ENCODE measurements around the gene PTGES2. TPM values are rescaled to one million over a fixed set of nuclear protein-coding genes. Genes with fewer than 3 reads are reported as not detected.

PTGES2 gene
- total and polyA plus RNA-seq, 9 of the 15 experiments (the other 6 are each of a cell fraction or from before 2014, with no cell fraction given): 2.4 to 196 (median 90.1) TPM

- H3K79me2 ChIP-seq (ENCODE audit: control insufficient read depth, insufficient read depth, low read length): peaks cover 89% of the 10 kb centered on the region
- in situ Hi-C loops (cut with MboI) (no loop called here), intact Hi-C loops (cut with micrococcal nuclease) (no loop called here)
- peak in 1 of 4 experiments; percentile 56 for DNase-seq (ENCODE audit: extremely low read depth in 1 of 4, low spot score in 3 of 4)
- H4K20me1 ChIP-seq (replicated peaks; ENCODE audit: control insufficient read depth, insufficient read depth, low read length): peaks cover 11% of the 10 kb centered on the region; the same call in 1 of the 2 replicates
- peak overlapping the region; percentile 59 for H3K27ac ChIP-seq (ENCODE audit: extremely low read depth, low read depth, low read length)
- no peak overlapping the region for H3K4me3 ChIP-seq
- peak overlapping the region; percentile 23 to 34; a peak in 3 of 4 replicates for H3K9ac ChIP-seq (ENCODE audit: insufficient read depth in 1 of 2, low read depth in 2 of 2, low read length in 2 of 2)
- ChIA-PET POLR2A (interaction anchor here (0.6 to 2.5 kb wide), 8 partner anchors 9 to 598 kb away, joined by 3 to 8 read pairs (median 4); no protein-coding TSS in a partner anchor), CTCF (ENCODE audit: low intra/inter-chr PET ratio) (no interaction called here)
- H2AFZ ChIP-seq (ENCODE audit: low read depth, low read length): no peak overlapping the region
- TSS peak; percentile 6 for BruUV-seq (replicated peaks)
- no peaks in the 10 kb centered on the region for H3K27me3 ChIP-seq (ENCODE audit: control insufficient read depth in 2 of 2, insufficient read depth in 2 of 2, low read length in 2 of 2)
- H3K4me1 ChIP-seq (replicated peaks in 1 of 2; ENCODE audit: control insufficient read depth in 2 of 2, insufficient read depth in 2 of 2, low read length in 2 of 2): peaks cover 30% of the 10 kb centered on the region in 2 experiments
- H3K9me1 ChIP-seq (ENCODE audit: control insufficient read depth, insufficient read depth, low read length): no peaks in the 10 kb centered on the region
- no peaks in the 10 kb centered on the region for H3K9me3 ChIP-seq (replicated peaks; ENCODE audit: control insufficient read depth, insufficient read depth, low read depth, low read length)
- ATAC-seq: no peak
- FAIRE-seq: peak; percentile 66
- 11% methylated on average over 5 of the region's 5 CpGs for WGBS (ENCODE audit: insufficient coverage, low coverage, missing lambda C conversion rate)
- peaks cover 37% of the 10 kb centered on the region; the same call in 2 of the 3 replicates for H3K36me3 ChIP-seq (ENCODE audit: control insufficient read depth, insufficient read depth, low read length)
- H3K4me2 ChIP-seq (ENCODE audit: insufficient read depth, low read length): peak overlapping the region; percentile 60
- TF ChIP-seq PRPF4 (IDR thresholded peaks at IDR 0.05; ENCODE audit: insufficient read depth, low read depth, low read length, poor library complexity, severe bottlenecking): no peak
- TF ChIP-seq, protein P1, sequence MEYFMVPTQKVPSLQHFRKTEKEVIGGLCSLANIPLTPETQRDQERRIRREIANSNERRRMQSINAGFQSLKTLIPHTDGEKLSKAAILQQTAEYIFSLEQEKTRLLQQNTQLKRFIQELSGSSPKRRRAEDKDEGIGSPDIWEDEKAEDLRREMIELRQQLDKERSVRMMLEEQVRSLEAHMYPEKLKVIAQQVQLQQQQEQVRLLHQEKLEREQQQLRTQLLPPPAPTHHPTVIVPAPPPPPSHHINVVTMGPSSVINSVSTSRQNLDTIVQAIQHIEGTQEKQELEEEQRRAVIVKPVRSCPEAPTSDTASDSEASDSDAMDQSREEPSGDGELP (CRISPR knock-in tag; IDR thresholded peaks at IDR 0.05; ENCODE audit: borderline replicate concordance): peak; percentile 82
- TF ChIP-seq MYC (IDR thresholded peaks at IDR 0.05; ENCODE audit: low read depth, low read length): no peak; the same call in 1 of the 2 replicates
- TF ChIP-seq MYC (CRISPR knock-in tag; IDR thresholded peaks at IDR 0.05; ENCODE audit: borderline replicate concordance, low read depth): peak; percentile 48; the same call in 1 of the 2 replicates
- peak in 1 of 2 experiments; percentile 49; a peak in 1 of 4 replicates for TF ChIP-seq HDAC1 (IDR thresholded peaks at IDR 0.05)
- TF ChIP-seq RBBP5 (IDR thresholded peaks at IDR 0.05; ENCODE audit: borderline replicate concordance, insufficient read depth, low read length, poor library complexity, severe bottlenecking): peak; percentile 14
- TF ChIP-seq, protein P2, sequence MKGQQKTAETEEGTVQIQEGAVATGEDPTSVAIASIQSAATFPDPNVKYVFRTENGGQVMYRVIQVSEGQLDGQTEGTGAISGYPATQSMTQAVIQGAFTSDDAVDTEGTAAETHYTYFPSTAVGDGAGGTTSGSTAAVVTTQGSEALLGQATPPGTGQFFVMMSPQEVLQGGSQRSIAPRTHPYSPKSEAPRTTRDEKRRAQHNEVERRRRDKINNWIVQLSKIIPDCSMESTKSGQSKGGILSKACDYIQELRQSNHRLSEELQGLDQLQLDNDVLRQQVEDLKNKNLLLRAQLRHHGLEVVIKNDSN (CRISPR knock-in tag; IDR thresholded peaks at IDR 0.05): peak; percentile 69
- no peak for TF ChIP-seq RBM15 (IDR thresholded peaks at IDR 0.05; ENCODE audit: insufficient read depth, low read length)
- TF ChIP-seq SRSF3 (IDR thresholded peaks at IDR 0.05; ENCODE audit: insufficient read depth, low read length): no peak
- 0 out of 4 replicates have a peak, but pooled peaks of 1 of the 2 experiments have one; percentile 32 for TF ChIP-seq TBL1XR1 (IDR thresholded peaks at IDR 0.05; ENCODE audit: low read length in 2 of 2)
- TF ChIP-seq ZNF584 (CRISPR knock-in tag; IDR thresholded peaks at IDR 0.05; ENCODE audit: low read depth): peak; percentile 77
- no peak for TF ChIP-seq ZNF124 (CRISPR knock-in tag; IDR thresholded peaks at IDR 0.05)
- peak; percentile 61; the same call in 1 of the 2 replicates for TF ChIP-seq ZNF766 (CRISPR knock-in tag; conservative IDR thresholded peaks at IDR 0.05)
- TF ChIP-seq GABPA (tag; conservative IDR thresholded peaks at IDR 0.05; ENCODE audit: low read depth): peak; percentile 42; the same call in 1 of the 2 replicates
- no peak for TF ChIP-seq ZNF785 (CRISPR knock-in tag; IDR thresholded peaks at IDR 0.05)
- no peak for TF ChIP-seq ZNF197 (CRISPR knock-in tag; IDR thresholded peaks at IDR 0.05; ENCODE audit: low read depth)
- TF ChIP-seq MBD1 (CRISPR knock-in tag; IDR thresholded peaks at IDR 0.05): no peak
Measured at GRCh38 chr9:128072144-128073021, 55.1 kb downstream of the PTGES2 start.
